NCI-H2227 (cell line): ENCODE measurements around the gene CXCL9.
"Not testable (repeated sequence)": the region's sequence is repeated elsewhere in the genome, so short reads cannot be mapped to it uniquely, and the experiment has no call there.

Source experiments
- DNase-seq: peaks from one replicate; lab custom pipeline; 2025; ENCODE audit not compliant: unreplicated experiment; lab: John Stamatoyannopoulos, UW

Gene CXCL9

DNA sequence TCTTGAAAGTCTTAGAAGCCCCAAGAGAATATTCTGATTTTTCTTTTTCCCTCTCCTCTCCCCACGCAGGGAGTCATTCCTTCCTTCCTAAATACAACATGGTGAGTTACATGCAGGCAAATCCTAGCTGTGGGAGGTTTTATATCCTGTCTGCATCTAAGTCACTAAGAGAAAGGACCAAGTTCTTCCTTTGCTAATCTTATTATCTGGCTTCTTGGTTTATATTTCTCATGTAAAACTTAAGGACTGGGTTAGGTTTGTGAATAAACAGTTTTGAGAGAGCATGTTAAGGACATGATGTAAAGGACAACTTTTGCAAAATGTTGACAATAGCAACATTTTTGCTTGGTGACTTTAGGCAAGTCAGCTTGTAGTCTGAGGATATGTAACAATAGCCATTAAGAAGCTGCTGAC lies 5.1 kb upstream of the CXCL9 start:
- no peak for DNase-seq

GRCh38 chr4:76011700-76012387 lies 4.5 kb upstream of the CXCL9 start:
- DNase-seq = no peak

DNA sequence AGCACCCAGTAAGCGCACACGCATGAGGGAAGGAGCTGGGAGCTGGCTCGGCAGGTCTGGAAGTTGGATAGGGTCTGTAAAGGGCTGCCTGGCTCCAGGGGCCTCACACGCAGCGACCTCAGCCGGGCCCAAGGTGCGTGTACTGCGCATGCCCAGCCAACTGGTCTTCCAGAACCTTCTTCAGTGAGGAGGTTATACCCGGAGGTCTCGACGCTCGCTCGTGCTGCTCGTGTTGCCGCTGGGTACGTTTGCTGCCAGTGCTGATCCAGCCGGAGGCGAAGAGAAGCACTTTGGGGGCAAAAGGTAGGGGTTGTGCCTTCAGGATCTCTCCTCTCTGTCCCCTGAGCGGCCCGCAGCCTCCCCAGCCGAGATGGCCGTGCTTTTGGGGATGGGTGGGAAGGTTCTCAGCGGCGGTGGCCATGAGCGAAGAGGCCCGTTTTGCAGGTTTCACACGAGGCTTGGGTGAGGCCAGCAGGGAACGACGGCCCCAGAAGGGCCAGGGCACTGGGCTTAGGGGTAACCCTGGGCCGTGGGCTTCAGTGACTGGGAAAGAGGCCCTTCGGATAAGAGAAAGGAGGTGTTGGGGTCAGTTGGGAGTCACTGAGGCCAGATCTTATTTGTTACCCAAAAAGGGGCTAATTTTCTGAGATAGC lies 3.8 kb upstream of the CXCL9 start:
- no peak for DNase-seq

GRCh38 chr4:76010576-76010975 lies 3.3 kb upstream of the CXCL9 start:
- DNase-seq = no peak

DNA sequence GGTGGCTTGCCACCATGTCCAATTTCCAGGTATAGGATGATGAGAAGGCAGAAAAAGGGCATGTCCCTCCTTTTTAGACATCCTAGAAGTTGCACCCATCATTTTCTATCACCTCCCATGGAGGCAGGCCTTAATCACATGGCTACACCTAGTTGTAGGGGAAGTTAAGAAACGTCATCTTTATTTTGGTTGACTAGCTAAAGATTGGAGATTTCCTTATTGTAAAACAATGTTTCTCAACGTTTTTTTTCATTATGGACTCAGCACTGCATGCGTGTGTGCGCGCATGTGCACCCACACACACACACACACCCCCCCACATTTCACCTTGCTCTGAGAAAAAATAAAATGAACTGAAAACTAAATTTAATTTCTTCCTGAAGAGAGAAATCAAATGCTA lies 2.0 kb upstream of the CXCL9 start:
- no peak for DNase-seq

- DNase-seq = no peak
These were observed 3.7 kb downstream of the CXCL9 start for GRCh38 chr4:76003620-76004019.

DNA sequence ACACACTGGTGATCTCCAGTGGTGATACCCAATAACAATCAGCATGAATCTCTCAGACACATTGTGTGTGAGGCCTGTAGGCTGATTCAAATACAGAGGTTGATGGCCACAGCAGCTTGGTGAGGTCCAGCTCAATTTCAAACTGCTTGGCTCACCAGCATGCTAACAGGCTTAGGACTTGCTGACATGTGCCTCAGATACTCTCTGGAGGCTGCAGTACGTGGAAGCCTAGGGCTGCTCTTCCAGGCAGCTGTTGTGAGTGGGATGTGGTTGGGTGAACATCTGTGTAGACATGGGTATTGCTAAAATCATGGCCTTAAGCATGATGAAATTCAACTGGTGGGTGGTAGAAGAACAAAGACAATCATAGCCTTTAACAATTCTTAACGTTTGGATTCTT lies 4.3 kb downstream of the CXCL9 start:
- no peak for DNase-seq

DNA sequence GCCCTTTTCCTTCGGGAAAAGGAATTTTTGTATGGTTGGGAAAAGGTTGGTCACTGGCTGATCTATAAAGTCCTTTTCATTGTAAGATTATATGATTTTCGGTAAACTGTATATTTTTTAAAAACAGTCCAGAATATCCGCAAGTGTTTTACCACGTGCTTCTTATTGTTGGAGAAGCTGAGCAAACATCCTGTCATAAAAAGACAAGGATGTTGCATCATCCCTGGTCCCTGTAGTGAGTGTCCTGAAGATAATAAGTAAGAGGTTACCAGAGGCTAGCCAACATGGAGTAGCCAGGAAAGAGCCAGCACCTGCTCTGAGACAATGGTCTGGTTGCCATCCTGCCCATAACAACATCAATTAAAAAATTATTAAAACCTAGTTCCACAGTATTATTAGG lies 5.1 kb downstream of the CXCL9 start:
- DNase-seq = no peak

- no peak for DNase-seq
These were observed 5.6 kb downstream of the CXCL9 start for GRCh38 chr4:76001700-76002099.

- DNase-seq = no peak
These were observed 7.0 kb downstream of the CXCL9 start for GRCh38 chr4:76000279-76000678.

DNA sequence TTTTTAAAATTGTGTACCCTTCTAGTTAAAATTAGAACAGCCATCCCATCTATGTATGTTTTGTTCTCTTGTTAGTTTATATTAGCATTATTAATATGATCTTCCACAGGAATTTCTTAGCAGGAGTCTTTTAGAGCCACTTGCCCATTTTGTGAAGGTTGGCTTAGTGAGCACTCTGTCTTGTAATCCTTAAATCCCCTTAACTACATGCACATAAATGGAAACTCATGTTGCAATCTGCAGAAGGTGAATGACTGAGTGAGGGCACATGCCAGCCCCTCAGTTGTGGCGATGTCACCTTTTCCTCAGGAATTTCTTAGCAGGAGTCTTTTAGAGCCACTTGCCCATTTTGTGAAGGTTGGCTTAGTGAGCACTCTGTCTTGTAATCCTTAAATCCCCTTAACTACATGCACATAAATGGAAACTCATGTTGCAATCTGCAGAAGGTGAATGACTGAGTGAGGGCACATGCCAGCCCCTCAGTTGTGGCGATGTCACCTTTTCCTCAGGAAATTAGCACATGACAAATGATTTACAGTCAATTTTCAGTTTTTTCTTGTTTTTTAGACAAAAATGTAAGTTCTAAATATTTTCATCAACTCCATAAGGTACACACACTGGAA lies 8.7 kb downstream of the CXCL9 start:
- DNase-seq = not testable (repeated sequence)

- no peak for DNase-seq
These were observed 9.4 kb downstream of the CXCL9 start for GRCh38 chr4:75997946-75998345.

DNA sequence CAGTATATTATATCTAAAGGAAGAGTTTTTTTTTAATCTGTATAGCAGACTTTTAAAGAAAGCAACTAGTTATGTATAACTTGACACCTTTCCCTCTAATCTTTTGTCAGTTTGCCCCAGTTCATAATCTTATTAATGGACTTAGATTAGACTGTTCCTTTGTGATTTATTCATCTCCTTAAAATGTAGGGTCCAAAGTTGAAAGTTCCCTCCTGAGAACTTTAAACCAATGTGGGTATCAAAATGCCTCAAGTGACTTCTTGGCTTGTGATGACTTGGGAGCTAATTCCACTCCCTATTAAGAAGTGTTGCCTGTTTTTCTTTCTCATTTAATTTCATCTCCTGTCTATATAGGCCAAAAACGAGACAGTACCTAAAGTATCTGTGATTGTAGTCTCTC lies 10.2 kb downstream of the CXCL9 start:
- no peak for DNase-seq

GRCh38 chr4:75995727-75996126 lies 11.6 kb downstream of the CXCL9 start:
- peak; percentile 65 for DNase-seq

- no peak for DNase-seq
These were observed 14.8 kb downstream of the CXCL9 start for GRCh38 chr4:75992462-75992861.

GRCh38 chr4:75989846-75990528 lies 17.3 kb downstream of the CXCL9 start:
- no peak for DNase-seq

DNA sequence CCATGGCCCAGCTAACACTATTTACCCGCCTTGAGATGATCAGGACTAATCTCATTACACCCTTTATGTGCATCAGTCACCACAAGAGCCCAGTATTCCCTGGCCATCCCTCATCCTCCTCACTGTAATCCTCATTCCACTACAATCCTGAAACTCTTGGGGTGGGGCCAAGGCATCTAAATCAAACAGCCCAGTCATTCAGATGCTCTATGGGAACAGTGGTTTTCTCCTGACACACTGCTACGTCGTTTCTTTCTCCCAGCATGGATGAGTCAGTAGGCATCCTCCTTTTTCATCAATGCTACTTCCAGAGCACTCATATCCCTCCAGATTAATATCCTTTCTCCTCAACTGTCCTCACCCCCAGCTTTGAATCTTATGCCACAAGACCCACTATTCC lies 22.2 kb downstream of the CXCL9 start:
- DNase-seq = no peak

DNA sequence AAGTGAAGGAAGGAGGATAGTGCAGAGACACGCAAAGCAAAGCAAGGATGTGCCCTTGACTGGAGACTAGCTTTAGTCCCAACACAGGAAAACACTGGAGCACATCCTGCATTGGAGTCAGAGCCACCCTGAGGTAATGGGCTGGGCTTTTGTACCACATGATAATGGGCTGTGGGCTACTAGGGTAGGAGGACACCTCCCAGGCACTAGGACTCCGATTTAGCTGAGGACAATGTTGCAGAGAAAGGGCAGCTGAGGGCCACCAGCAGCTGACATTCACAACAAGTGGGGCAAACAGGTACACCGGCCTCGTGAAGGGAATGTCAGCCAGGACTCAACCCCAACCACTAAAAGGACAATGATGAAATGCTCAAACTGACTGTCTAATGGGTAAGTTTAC lies 26.7 kb downstream of the CXCL9 start:
- DNase-seq = no peak

GRCh38 chr4:75976177-75976576 lies 31.1 kb downstream of the CXCL9 start:
- no peak for DNase-seq

DNA sequence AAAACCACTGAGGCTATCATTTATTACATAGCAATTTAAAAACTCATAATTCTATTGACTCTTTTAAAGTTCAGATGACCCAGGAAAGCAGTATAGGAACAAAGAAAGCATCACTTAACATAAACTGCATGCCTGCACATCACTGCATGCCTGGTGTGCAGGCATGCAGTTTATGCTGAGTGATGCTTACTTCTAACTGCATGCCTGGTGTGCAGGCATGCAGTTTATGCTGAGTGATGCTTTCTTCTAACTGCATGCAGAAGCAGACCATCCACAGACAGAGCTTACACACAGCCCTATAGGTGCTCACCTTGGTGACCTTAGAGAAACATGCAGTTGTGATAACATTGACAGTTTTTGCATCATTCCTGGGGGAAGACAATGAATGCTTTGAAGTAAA lies 33.5 kb downstream of the CXCL9 start:
- DNase-seq = no peak

DNA sequence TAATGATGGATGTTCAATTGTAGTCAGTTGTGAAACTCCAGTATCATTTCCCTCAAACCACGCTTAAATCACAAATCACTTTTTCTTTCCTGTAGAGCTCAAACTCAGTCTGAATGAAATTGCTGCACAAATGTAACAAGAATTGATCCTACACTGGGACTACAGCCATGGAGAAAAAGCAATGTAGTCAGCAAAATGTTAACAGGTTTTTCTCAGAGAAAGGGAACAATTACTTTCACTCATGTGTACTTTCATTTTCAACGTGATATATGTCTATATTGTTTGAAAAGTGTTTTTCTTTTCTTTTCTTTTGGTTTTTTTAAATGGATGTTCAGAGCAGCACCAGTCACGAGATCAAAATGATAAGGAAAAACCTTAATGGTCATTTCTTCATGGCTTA lies 39.2 kb downstream of the CXCL9 start:
- DNase-seq = no peak

- no peak for DNase-seq
These were observed 43.8 kb downstream of the CXCL9 start for GRCh38 chr4:75963558-75963957.
